H9 (cell line): ENCODE measurements around the gene ISCA1. TPM values are rescaled to one million over a fixed set of nuclear protein-coding genes. Genes with fewer than 3 reads are reported as not detected.

Experiments used
- DNase-seq: peaks from one replicate; pipeline ENCODE4 v3.0.0-alpha.2; 2017
- H2AFZ ChIP-seq: one replicate; pipeline ENCODE4 v1.6.1; 2013; ENCODE audit warnings: mild to moderate bottlenecking, low read length, control low read depth, moderate library complexity
- H2AK5ac ChIP-seq: 2 replicates; pipeline ENCODE4 v1.6.1; 2013; ENCODE audit warnings: low read length, control low read depth, mixed read lengths; ENCODE audit not compliant: insufficient read length
- H2BK120ac ChIP-seq: one replicate; pipeline ENCODE4 v1.6.1; 2013; ENCODE audit warnings: low read depth, mild to moderate bottlenecking, low read length, control low read depth, inconsistent platforms; ENCODE audit not compliant: poor library complexity, severe bottlenecking
- H2BK12ac ChIP-seq: 2 replicates; pipeline ENCODE4 v1.6.1; 2013; ENCODE audit warnings: low read length, control low read depth, mixed read lengths, low read depth; ENCODE audit not compliant: insufficient read length
- H2BK15ac ChIP-seq: 2 replicates; pipeline ENCODE4 v1.6.1; 2013; ENCODE audit warnings: low read depth, low read length, control low read depth
- H2BK20ac ChIP-seq: one replicate; pipeline ENCODE4 v1.6.1; 2013; ENCODE audit warnings: low read depth, mild to moderate bottlenecking, low read length, control low read depth, inconsistent platforms; ENCODE audit not compliant: poor library complexity, severe bottlenecking
- H2BK5ac ChIP-seq: 2 replicates; pipeline ENCODE4 v1.6.1; 2013; ENCODE audit warnings: low read length, control low read depth, mixed read lengths; ENCODE audit not compliant: insufficient read length
- H3K14ac ChIP-seq: 2 replicates; pipeline ENCODE4 v1.6.1; 2013; ENCODE audit warnings: low read length, control low read depth; ENCODE audit not compliant: insufficient read depth
- H3K18ac ChIP-seq: 2 replicates; pipeline ENCODE4 v1.6.1; 2013; ENCODE audit warnings: low read depth, mild to moderate bottlenecking, mixed read lengths, low read length, control low read depth; ENCODE audit not compliant: insufficient read length
- H3K23ac ChIP-seq: 2 replicates; pipeline ENCODE4 v1.6.1; 2013; ENCODE audit warnings: low read length, control low read depth, mixed read lengths, low read depth; ENCODE audit not compliant: insufficient read length
- H3K23me2 ChIP-seq: 2 replicates; pipeline ENCODE4 v1.6.1; 2013; ENCODE audit warnings: low read depth, mild to moderate bottlenecking, mixed read lengths, low read length, control low read depth; ENCODE audit not compliant: insufficient read length, poor library complexity, severe bottlenecking
- H3K27ac ChIP-seq: 2 replicates; pipeline ENCODE4 v1.5.1; 2013; ENCODE audit warnings: low read length, control low read depth, mixed read lengths, low read depth; ENCODE audit not compliant: insufficient read length
- H3K27me3 ChIP-seq: 2 replicates; pipeline ENCODE4 v1.6.1; 2013; ENCODE audit warnings: low read length, control low read depth, inconsistent platforms; ENCODE audit not compliant: insufficient read depth
- H3K4ac ChIP-seq: 2 replicates; pipeline ENCODE4 v1.6.1; 2013; ENCODE audit warnings: low read depth, mild to moderate bottlenecking, control low read depth, inconsistent platforms, low read length, moderate library complexity
- H3K4me1 ChIP-seq: 2 replicates; pipeline ENCODE4 v1.6.1; 2013; ENCODE audit warnings: low read length, control low read depth, inconsistent platforms; ENCODE audit not compliant: insufficient read depth
- H3K4me2 ChIP-seq: 2 replicates; pipeline ENCODE4 v1.6.1; 2013; ENCODE audit warnings: low read length, control low read depth, mixed read lengths; ENCODE audit not compliant: insufficient read length, insufficient read depth
- H3K56ac ChIP-seq: 2 replicates; pipeline ENCODE4 v1.6.1; 2013; ENCODE audit warnings: low read depth, mild to moderate bottlenecking, mixed read lengths, low read length, control low read depth; ENCODE audit not compliant: insufficient read length
- H3K79me1 ChIP-seq: 2 replicates; pipeline ENCODE4 v1.6.1; 2013; ENCODE audit warnings: low read depth, mild to moderate bottlenecking, moderate library complexity, low read length, control low read depth, inconsistent platforms; ENCODE audit not compliant: insufficient read depth, poor library complexity, severe bottlenecking
- H3K79me2 ChIP-seq: 2 replicates; pipeline ENCODE4 v1.6.1; 2013; ENCODE audit warnings: low read length, control low read depth, inconsistent platforms; ENCODE audit not compliant: insufficient read depth
- H3K9ac ChIP-seq: 2 replicates; pipeline ENCODE4 v1.6.1; 2013; ENCODE audit warnings: low read length, control low read depth, mixed read lengths; ENCODE audit not compliant: insufficient read length; ENCODE audit errors: extremely low read depth
- H3K9me3 ChIP-seq: one replicate; pipeline ENCODE4 v1.6.1; 2013; ENCODE audit warnings: low read depth, low read length, inconsistent platforms; ENCODE audit not compliant: control insufficient read depth
- H3T11ph ChIP-seq: one replicate; pipeline ENCODE4 v1.6.1; 2013; ENCODE audit warnings: mild to moderate bottlenecking, low read length, control low read depth, inconsistent platforms
- H4K20me1 ChIP-seq: one replicate; pipeline ENCODE4 v1.6.1; 2013; ENCODE audit not compliant: control insufficient read depth, insufficient read length, insufficient read depth
- H4K5ac ChIP-seq: 2 replicates; pipeline ENCODE4 v1.6.1; 2013; ENCODE audit warnings: low read depth, mild to moderate bottlenecking, mixed read lengths, low read length, control low read depth; ENCODE audit not compliant: insufficient read length
- H4K8ac ChIP-seq: replicated peaks from 2 replicates; pipeline ENCODE4 v1.6.1; 2013; ENCODE audit warnings: low read length, control low read depth, mixed read lengths, low read depth; ENCODE audit not compliant: insufficient read length
- H4K91ac ChIP-seq: 2 replicates; pipeline ENCODE4 v1.6.1; 2013; ENCODE audit warnings: low read depth, mild to moderate bottlenecking, moderate library complexity, mixed read lengths, low read length, control low read depth; ENCODE audit not compliant: insufficient read length
- H3K27ac Mint-ChIP-seq, 3 experiments: 2 replicates in 2 of 3; 3 replicates in 1 of 3; pipeline ENCODE4 v1.8.0; 2020 to 2021; ENCODE audit warnings: mixed read lengths in 3 of 3, mild to moderate bottlenecking in 1 of 3, moderate library complexity in 1 of 3
- H3K27me3 Mint-ChIP-seq: 2 replicates; pipeline ENCODE4 v1.8.0; 2021; ENCODE audit warnings: low read depth, mild to moderate bottlenecking, moderate library complexity, mixed read lengths
- H3K36me3 Mint-ChIP-seq, 3 experiments: 2 replicates in 2 of 3; 3 replicates in 1 of 3; pipeline ENCODE4 v1.8.0; 2020 to 2021; ENCODE audit warnings: low read depth in 3 of 3, mixed read lengths in 3 of 3; ENCODE audit not compliant: insufficient read depth in 1 of 3
- H3K4me1 Mint-ChIP-seq, 2 experiments: 2 replicates each; pipeline ENCODE4 v1.8.0; 2020; ENCODE audit warnings: mixed read lengths in 2 of 2
- H3K4me3 Mint-ChIP-seq, 2 experiments: 2 replicates in 1 of 2; 3 replicates in 1 of 2; pipeline ENCODE4 v1.8.0; 2020 to 2021; ENCODE audit warnings: mild to moderate bottlenecking in 2 of 2, mixed read lengths in 2 of 2, moderate library complexity in 1 of 2
- H3K9me3 Mint-ChIP-seq, 2 experiments: 2 replicates in 1 of 2; 3 replicates in 1 of 2; pipeline ENCODE4 v1.8.0; 2020; ENCODE audit warnings: mild to moderate bottlenecking in 2 of 2, mixed read lengths in 2 of 2, moderate library complexity in 1 of 2
- WGBS: extraction: QIAGEN DNeasy Blood & Tissue Kit; methylation state at CpG from one replicate; pipeline ENCODE4 v1.1.7; 2013; ENCODE audit warnings: missing lambda C conversion rate, low lambda C conversion rate, mixed read lengths; ENCODE audit not compliant: insufficient read length; ENCODE audit errors: extremely low coverage; 5-methylcytosine and 5-hydroxymethylcytosine counted together
- total RNA-seq: library from RNA; stranded (reverse); gene quantifications from 2 replicates; pipeline ENCODE4 v1.2.1, GENCODE V29; 2021
- TF ChIP-seq, protein P1 (sequence below): fragments of 200-600 bp; sonication (generic); conservative IDR thresholded peaks from 3 replicates; pipeline ENCODE4 v1.8.0; 2021; ENCODE audit warnings: antibody characterized with exemption, mild to moderate bottlenecking

ISCA1 gene
- total RNA-seq, 1 experiment from 2014 or later = 33.3 TPM

GRCh38 chr9:86257391-86257790 is 24.9 kb downstream of the ISCA1 start:
- H2AK5ac ChIP-seq = no peak overlapping the region
- H3K9me3 ChIP-seq = peaks cover 9% of the 10 kb centered on the region
- H3K23me2 ChIP-seq = no peaks in the 10 kb centered on the region
- H2BK120ac ChIP-seq = no peak overlapping the region
- Mint-ChIP-seq H3K27ac (no peak overlapping the region), H3K36me3 (peaks cover 5 to 12% (median 11%) of the 10 kb centered on the region in 3 experiments), H3K4me1 (peaks cover 0 to 5% of the 10 kb centered on the region in 2 experiments; a peak in 1 of 4 replicates), H3K27me3 (no peaks in the 10 kb centered on the region), H3K4me3 (no peak overlapping the region), H3K9me3 (peaks cover 9 to 18% of the 10 kb centered on the region in 2 experiments; a peak in 4 of 5 replicates)
- no peak overlapping the region for H4K8ac ChIP-seq
- TF ChIP-seq, protein P1, sequence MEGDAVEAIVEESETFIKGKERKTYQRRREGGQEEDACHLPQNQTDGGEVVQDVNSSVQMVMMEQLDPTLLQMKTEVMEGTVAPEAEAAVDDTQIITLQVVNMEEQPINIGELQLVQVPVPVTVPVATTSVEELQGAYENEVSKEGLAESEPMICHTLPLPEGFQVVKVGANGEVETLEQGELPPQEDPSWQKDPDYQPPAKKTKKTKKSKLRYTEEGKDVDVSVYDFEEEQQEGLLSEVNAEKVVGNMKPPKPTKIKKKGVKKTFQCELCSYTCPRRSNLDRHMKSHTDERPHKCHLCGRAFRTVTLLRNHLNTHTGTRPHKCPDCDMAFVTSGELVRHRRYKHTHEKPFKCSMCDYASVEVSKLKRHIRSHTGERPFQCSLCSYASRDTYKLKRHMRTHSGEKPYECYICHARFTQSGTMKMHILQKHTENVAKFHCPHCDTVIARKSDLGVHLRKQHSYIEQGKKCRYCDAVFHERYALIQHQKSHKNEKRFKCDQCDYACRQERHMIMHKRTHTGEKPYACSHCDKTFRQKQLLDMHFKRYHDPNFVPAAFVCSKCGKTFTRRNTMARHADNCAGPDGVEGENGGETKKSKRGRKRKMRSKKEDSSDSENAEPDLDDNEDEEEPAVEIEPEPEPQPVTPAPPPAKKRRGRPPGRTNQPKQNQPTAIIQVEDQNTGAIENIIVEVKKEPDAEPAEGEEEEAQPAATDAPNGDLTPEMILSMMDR = no peak
- H3K18ac ChIP-seq = no peak overlapping the region
- H2BK12ac ChIP-seq = no peak overlapping the region
- no peak overlapping the region for H3K27ac ChIP-seq
- no peak overlapping the region for H3K4me2 ChIP-seq
- H2BK20ac ChIP-seq = no peak overlapping the region
- no peaks in the 10 kb centered on the region for H3K4me1 ChIP-seq
- no peak overlapping the region for H3K23ac ChIP-seq
- no peak overlapping the region for H2BK15ac ChIP-seq
- no peak for DNase-seq
- no peak overlapping the region for H2BK5ac ChIP-seq
- H3K14ac ChIP-seq = no peak overlapping the region
- no peak overlapping the region for H4K91ac ChIP-seq
- H4K5ac ChIP-seq = no peak overlapping the region
- no peak overlapping the region for H3K56ac ChIP-seq
- H3T11ph ChIP-seq = no peak overlapping the region
- no peaks in the 10 kb centered on the region for H3K27me3 ChIP-seq
- H3K79me1 ChIP-seq = no peaks in the 10 kb centered on the region
- H4K20me1 ChIP-seq = no peaks in the 10 kb centered on the region
- no peaks in the 10 kb centered on the region for H3K79me2 ChIP-seq
- H3K4ac ChIP-seq = no peak overlapping the region
- no peak overlapping the region for H2AFZ ChIP-seq
- no peak overlapping the region for H3K9ac ChIP-seq
- no CpG with 5 or more reads among the region's 2 CpGs for WGBS
